LNCaP clone FGC (cell line): Measurements from ENCODE around the gene NLGN4X.

ENCODE experiments used
- DNase-seq: peaks from one replicate; pipeline ENCODE4 v3.0.0-alpha.2; 2011; ENCODE audit warnings: low read depth
- H3K4me3 ChIP-seq: 2 replicates; pipeline ENCODE4 v1.5.1; 2011; ENCODE audit warnings: mild to moderate bottlenecking, low read depth, low read length, control low read depth
- CTCF ChIP-seq: IDR thresholded peaks from 2 replicates; pipeline ENCODE4 v1.5.1; 2012; ENCODE audit warnings: mild to moderate bottlenecking; ENCODE audit not compliant: control insufficient read depth, insufficient read depth; ENCODE audit errors: extremely low read depth

Gene NLGN4X

GRCh38 chrX:6131287-6131686, 97.4 kb downstream of the NLGN4X start:
- no peak for DNase-seq
- no peak for TF ChIP-seq CTCF
- no peak overlapping the region for H3K4me3 ChIP-seq

- TF ChIP-seq CTCF: no peak
- DNase-seq: no peak
- no peak overlapping the region for H3K4me3 ChIP-seq
Measured at GRCh38 chrX:6129195-6129594, 99.5 kb downstream of the NLGN4X start.

GRCh38 chrX:6120329-6120728, 108.3 kb downstream of the NLGN4X start:
- H3K4me3 ChIP-seq: no peak overlapping the region
- DNase-seq: no peak
- TF ChIP-seq CTCF: no peak

- DNase-seq: no peak
- no peak overlapping the region for H3K4me3 ChIP-seq
- TF ChIP-seq CTCF: no peak
Measured at GRCh38 chrX:6095469-6095868, 133.2 kb downstream of the NLGN4X start.

- DNase-seq: no peak
- TF ChIP-seq CTCF: no peak
- H3K4me3 ChIP-seq: no peak overlapping the region
Measured at GRCh38 chrX:6074532-6074931, 154.1 kb downstream of the NLGN4X start.

- DNase-seq: no peak
- TF ChIP-seq CTCF: no peak
- H3K4me3 ChIP-seq: no peak overlapping the region
Measured at GRCh38 chrX:6071731-6072130, 156.9 kb downstream of the NLGN4X start.

GRCh38 chrX:6067600-6067999, 161.1 kb downstream of the NLGN4X start:
- no peak for TF ChIP-seq CTCF
- DNase-seq: no peak
- H3K4me3 ChIP-seq: no peak overlapping the region
